Esophagus squamous epithelium (tissue), 5 donors: Measurements from ENCODE around the gene CHSY3. TPM values are rescaled to one million over a fixed set of nuclear protein-coding genes. Genes with fewer than 3 reads are reported as not detected.

ENCODE experiments used
- DNase-seq: peaks from one replicate; lab custom pipeline; 2025; lab: John Stamatoyannopoulos, UW
- H3K27ac ChIP-seq, 4 donors: fragments of 200-600 bp; sonication (generic); one replicate each; pipeline ENCODE4 v1.5.1; 2016 to 2019; ENCODE audit warnings: mild to moderate bottlenecking in 1 of 4
- H3K27me3 ChIP-seq, 4 donors: fragments of 200-600 bp; sonication (generic); 1 replicate in 3 of 4; 2 replicates in 1 of 4; pipeline versions ENCODE4 v1.5.1 to v1.6.0; 2017 to 2021; ENCODE audit warnings: antibody characterized with exemption in 1 of 4
- H3K36me3 ChIP-seq, 3 donors: fragments of 200-600 bp; sonication (generic); one replicate each; pipeline ENCODE4 v1.5.1; 2016 to 2019
- H3K4me1 ChIP-seq, 3 donors: fragments of 200-600 bp; sonication (generic); one replicate each; pipeline ENCODE4 v1.5.1; 2017 to 2019
- H3K4me3 ChIP-seq, 4 donors: fragments of 200-600 bp; sonication (generic); 1 replicate in 3 of 4; 2 replicates in 1 of 4; pipeline ENCODE4 v1.5.1; 2016 to 2019; ENCODE audit warnings: mild to moderate bottlenecking in 2 of 4, moderate library complexity in 1 of 4
- H3K9me3 ChIP-seq, 3 donors: fragments of 200-600 bp; sonication (generic); one replicate each; pipeline ENCODE4 v1.5.1; 2016 to 2019
- POLR2A ChIP-seq, 4 donors: fragments of 450-650 bp; IDR thresholded peaks; one replicate each; pipeline ENCODE4 v1.6.1; 2017; ENCODE audit warnings: antibody characterized with exemption in 4 of 4, mild to moderate bottlenecking in 4 of 4, moderate library complexity in 3 of 4
- WGBS, 2 donors: methylation state at CpG; one replicate each; pipeline ENCODE4 v1.1.5; 2018; 5-methylcytosine and 5-hydroxymethylcytosine counted together
- intact Hi-C: fragments of 100-400 bp; cut with DNase I; formaldehyde crosslinking; loops from one replicate; pipeline ENCODE4 v1.15.0; 2022
- total RNA-seq, 4 donors: library from RNA; depleted of rRNA; stranded (reverse); fragments of >200 nt; gene quantifications; one replicate each; pipeline ENCODE4 v1.1.0, GENCODE V29; 2016
- TF ChIP-seq, protein P1 (sequence below), 6 experiments: fragments of 450-650 bp in 4 of 6; fragments of 200-600 bp in 2 of 6; sonication (generic) in 2 of 6; IDR thresholded peaks; one replicate each; pipeline ENCODE4 v1.5.1; 2016 to 2019; ENCODE audit warnings: antibody characterized with exemption in 6 of 6, mild to moderate bottlenecking in 4 of 6, moderate library complexity in 4 of 6
- donor health status: DM: yes; HTN: yes; CAD: no.

CHSY3 gene
- total RNA-seq, 4 donors from 2014 or later: 0.70 to 2.3 (median 1.3) TPM; not detected in 1

DNA sequence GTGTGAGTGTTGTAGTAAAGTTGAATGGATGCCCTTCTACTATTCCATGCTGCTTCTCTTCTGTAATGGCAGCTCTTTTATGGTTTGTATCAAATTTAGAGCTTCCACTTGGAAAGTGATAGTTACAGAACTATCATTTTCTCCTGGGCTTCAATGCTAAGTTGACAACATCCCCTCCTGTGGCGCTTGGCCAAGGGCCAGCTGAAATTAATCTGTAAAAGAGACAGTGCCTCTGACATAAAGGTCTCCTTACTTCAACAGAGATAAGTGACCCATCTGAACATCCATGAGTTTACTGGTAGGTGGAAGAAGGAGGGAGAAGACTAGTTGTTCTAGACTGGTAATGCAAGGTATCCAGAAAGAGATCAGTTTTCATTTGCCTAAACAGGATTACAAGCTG lies 39.7 kb downstream of the CHSY3 start:
- Histone ChIP-seq H3K4me3 (no peak overlapping the region), H3K9me3 (no peaks in the 10 kb centered on the region), H3K36me3 (no peaks in the 10 kb centered on the region), H3K27me3 (no peaks in the 10 kb centered on the region), H3K27ac (no peak overlapping the region), H3K4me1 (no peaks in the 10 kb centered on the region)
- TF ChIP-seq POLR2A (IDR thresholded peaks at IDR 0.05): no peak
- TF ChIP-seq, protein P1, sequence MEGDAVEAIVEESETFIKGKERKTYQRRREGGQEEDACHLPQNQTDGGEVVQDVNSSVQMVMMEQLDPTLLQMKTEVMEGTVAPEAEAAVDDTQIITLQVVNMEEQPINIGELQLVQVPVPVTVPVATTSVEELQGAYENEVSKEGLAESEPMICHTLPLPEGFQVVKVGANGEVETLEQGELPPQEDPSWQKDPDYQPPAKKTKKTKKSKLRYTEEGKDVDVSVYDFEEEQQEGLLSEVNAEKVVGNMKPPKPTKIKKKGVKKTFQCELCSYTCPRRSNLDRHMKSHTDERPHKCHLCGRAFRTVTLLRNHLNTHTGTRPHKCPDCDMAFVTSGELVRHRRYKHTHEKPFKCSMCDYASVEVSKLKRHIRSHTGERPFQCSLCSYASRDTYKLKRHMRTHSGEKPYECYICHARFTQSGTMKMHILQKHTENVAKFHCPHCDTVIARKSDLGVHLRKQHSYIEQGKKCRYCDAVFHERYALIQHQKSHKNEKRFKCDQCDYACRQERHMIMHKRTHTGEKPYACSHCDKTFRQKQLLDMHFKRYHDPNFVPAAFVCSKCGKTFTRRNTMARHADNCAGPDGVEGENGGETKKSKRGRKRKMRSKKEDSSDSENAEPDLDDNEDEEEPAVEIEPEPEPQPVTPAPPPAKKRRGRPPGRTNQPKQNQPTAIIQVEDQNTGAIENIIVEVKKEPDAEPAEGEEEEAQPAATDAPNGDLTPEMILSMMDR (IDR thresholded peaks at IDR 0.05): no peak
- intact Hi-C loops: no loop called here
- WGBS, 2 donors: 46 to 100% methylated on average over 1 of the region's 1 CpG
- no peak for DNase-seq

- Histone ChIP-seq H3K9me3 (no peaks in the 10 kb centered on the region), H3K27ac (no peak overlapping the region), H3K27me3 (no peaks in the 10 kb centered on the region), H3K4me3 (no peak overlapping the region), H3K4me1 (no peaks in the 10 kb centered on the region), H3K36me3 (no peaks in the 10 kb centered on the region)
- DNase-seq: no peak
- intact Hi-C loops: no loop called here
- TF ChIP-seq, protein P1 (IDR thresholded peaks at IDR 0.05): no peak
- no peak for TF ChIP-seq POLR2A (IDR thresholded peaks at IDR 0.05)
Observed at GRCh38 chr5:129945028-129945427, 40.8 kb downstream of the CHSY3 start.

- no peaks in the 10 kb centered on the region for H3K4me1 ChIP-seq
- no peak overlapping the region for H3K4me3 ChIP-seq
- intact Hi-C loops: no loop called here
- WGBS, 2 donors: 86 to 91% methylated on average over 1 of the region's 1 CpG
- H3K27ac ChIP-seq: no peak overlapping the region
- no peaks in the 10 kb centered on the region for H3K27me3 ChIP-seq
- DNase-seq: no peak
- no peaks in the 10 kb centered on the region for H3K36me3 ChIP-seq
- H3K9me3 ChIP-seq: no peaks in the 10 kb centered on the region
- TF ChIP-seq, protein P1 (IDR thresholded peaks at IDR 0.05): no peak
- no peak for TF ChIP-seq POLR2A (IDR thresholded peaks at IDR 0.05)
Observed at GRCh38 chr5:129945774-129946270, 41.6 kb downstream of the CHSY3 start.

GRCh38 chr5:129951039-129951438 lies 46.8 kb downstream of the CHSY3 start:
- Histone ChIP-seq H3K9me3 (no peaks in the 10 kb centered on the region), H3K27ac (no peak overlapping the region), H3K36me3 (no peaks in the 10 kb centered on the region), H3K27me3 (no peaks in the 10 kb centered on the region), H3K4me3 (no peak overlapping the region), H3K4me1 (no peaks in the 10 kb centered on the region)
- no peak for DNase-seq
- intact Hi-C loops: no loop called here
- 18 to 22% methylated on average over 2 of the region's 2 CpGs for WGBS, 2 donors
- no peak for TF ChIP-seq POLR2A (IDR thresholded peaks at IDR 0.05)
- TF ChIP-seq, protein P1 (IDR thresholded peaks at IDR 0.05): no peak

DNA sequence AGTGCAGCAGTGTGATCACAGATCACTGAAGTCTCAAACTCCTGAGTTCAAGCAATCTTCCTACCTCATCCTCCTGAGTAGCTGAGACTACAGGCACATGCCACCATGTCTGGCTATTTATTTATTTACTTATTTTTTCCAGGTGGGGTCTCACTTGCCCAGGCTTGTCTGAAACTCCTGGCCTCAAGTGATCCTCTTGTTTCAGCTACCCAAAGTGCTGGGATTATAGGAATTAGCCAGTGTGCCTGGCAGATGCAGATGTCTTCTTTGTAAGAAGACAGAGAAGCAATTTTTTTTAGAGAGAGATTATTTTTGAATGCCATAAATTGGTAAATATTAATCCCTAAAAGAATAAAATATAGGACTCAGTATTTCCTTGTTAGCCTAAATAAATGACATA lies 54.3 kb downstream of the CHSY3 start:
- no peaks in the 10 kb centered on the region for H3K4me1 ChIP-seq
- no peaks in the 10 kb centered on the region for H3K36me3 ChIP-seq
- intact Hi-C loops: no loop called here
- H3K27me3 ChIP-seq: no peaks in the 10 kb centered on the region
- H3K27ac ChIP-seq: no peak overlapping the region
- no peak overlapping the region for H3K4me3 ChIP-seq
- TF ChIP-seq, protein P1 (IDR thresholded peaks at IDR 0.05): no peak
- TF ChIP-seq POLR2A (IDR thresholded peaks at IDR 0.05): no peak
- no peaks in the 10 kb centered on the region for H3K9me3 ChIP-seq
- DNase-seq: no peak
